GM20431 (cell line): ENCODE measurements around the gene ZNF574.

ENCODE experiments used
- in situ Hi-C: fragments of 300-500 bp; cut with MseI, MboI; formaldehyde crosslinking; loops from one replicate; pipeline ENCODE4 v1.15.0; 2020; ENCODE audit warnings: low sequenced_read_pairs; ENCODE audit not compliant: unreplicated experiment

ZNF574 gene

GRCh38 chr19:42053037-42053935, 22.7 kb upstream of the ZNF574 start:
- in situ Hi-C loops, result no loop called here

GRCh38 chr19:42054205-42054604, 21.8 kb upstream of the ZNF574 start:
- in situ Hi-C loops, result no loop called here

GRCh38 chr19:42057846-42058245, 18.1 kb upstream of the ZNF574 start:
- in situ Hi-C loops, result no loop called here

- in situ Hi-C loops, result no loop called here
These were observed 16.8 kb upstream of the ZNF574 start for GRCh38 chr19:42059196-42059595.

- in situ Hi-C loops, result no loop called here
These were observed 15.8 kb upstream of the ZNF574 start for GRCh38 chr19:42060117-42060516.

GRCh38 chr19:42062381-42062780, 13.6 kb upstream of the ZNF574 start:
- in situ Hi-C loops, result no loop called here

GRCh38 chr19:42064432-42064831, 11.5 kb upstream of the ZNF574 start:
- in situ Hi-C loops, result no loop called here

GRCh38 chr19:42065051-42065450, 10.9 kb upstream of the ZNF574 start:
- in situ Hi-C loops, result no loop called here

GRCh38 chr19:42065511-42065910, 10.5 kb upstream of the ZNF574 start:
- in situ Hi-C loops, result no loop called here

GRCh38 chr19:42066075-42066754, 9.8 kb upstream of the ZNF574 start:
- in situ Hi-C loops, result no loop called here

GRCh38 chr19:42067315-42067888, 8.6 kb upstream of the ZNF574 start:
- in situ Hi-C loops, result no loop called here

GRCh38 chr19:42068361-42068755, 7.6 kb upstream of the ZNF574 start:
- in situ Hi-C loops, result no loop called here

- in situ Hi-C loops, result no loop called here
These were observed 7.0 kb upstream of the ZNF574 start for GRCh38 chr19:42068756-42069571.

GRCh38 chr19:42069619-42070351, 6.2 kb upstream of the ZNF574 start, which contains the start of gene GRIK5:
GRIK5 (minus strand) TSS chr19:42070206; CDS start chr19:42065770, 4,436 bp downstream.
- in situ Hi-C loops, result no loop called here

GRCh38 chr19:42071247-42071646, 4.7 kb upstream of the ZNF574 start:
- in situ Hi-C loops, result no loop called here

- in situ Hi-C loops, result no loop called here
These were observed 1.2 kb upstream of the ZNF574 start for GRCh38 chr19:42074513-42075363.

- in situ Hi-C loops, result no loop called here
These were observed 676 bp upstream of the ZNF574 start for GRCh38 chr19:42075364-42075615.

- in situ Hi-C loops, result no loop called here
These were observed 496 bp downstream of the ZNF574 start for GRCh38 chr19:42076380-42076944.

- in situ Hi-C loops, result no loop called here
These were observed 2.1 kb downstream of the ZNF574 start for GRCh38 chr19:42078058-42078457.
